Measurements from ENCODE around the gene ALX4.

Gene ALX4

DNA sequence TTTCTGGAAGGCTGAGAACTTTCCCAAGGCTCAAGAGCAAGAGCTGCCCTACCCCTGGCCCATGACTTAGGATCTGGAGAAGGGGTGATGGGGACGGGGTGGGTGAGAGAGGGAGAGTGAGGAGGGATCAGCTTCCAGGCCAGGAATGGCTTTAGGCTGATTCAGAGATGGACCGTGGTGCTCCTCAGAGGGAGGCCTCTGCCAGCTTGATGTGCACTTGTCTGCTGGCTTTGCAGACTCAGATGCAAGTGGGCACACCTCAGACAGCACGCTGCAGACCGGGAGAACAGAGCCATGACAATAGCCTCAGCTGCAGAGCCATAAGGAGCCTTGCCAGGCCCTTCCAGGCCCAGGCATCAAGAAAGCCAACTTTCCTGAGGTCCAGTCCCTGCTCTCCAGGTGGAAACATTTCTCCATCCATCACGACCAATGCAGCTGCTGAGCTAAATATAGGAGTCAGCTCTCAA, 41.3 kb downstream of the ALX4 start:
- no peak for DNase-seq (ENCODE audit: low read depth in 2 of 3, low spot score in 1 of 3)

GRCh38 chr11:44267750-44268613, 42.0 kb downstream of the ALX4 start:
- no peak for DNase-seq (ENCODE audit: low read depth in 2 of 3, low spot score in 1 of 3)

- no peak for DNase-seq (ENCODE audit: low read depth in 2 of 3, low spot score in 1 of 3)
These were observed 42.8 kb downstream of the ALX4 start for GRCh38 chr11:44267006-44267749.

DNA sequence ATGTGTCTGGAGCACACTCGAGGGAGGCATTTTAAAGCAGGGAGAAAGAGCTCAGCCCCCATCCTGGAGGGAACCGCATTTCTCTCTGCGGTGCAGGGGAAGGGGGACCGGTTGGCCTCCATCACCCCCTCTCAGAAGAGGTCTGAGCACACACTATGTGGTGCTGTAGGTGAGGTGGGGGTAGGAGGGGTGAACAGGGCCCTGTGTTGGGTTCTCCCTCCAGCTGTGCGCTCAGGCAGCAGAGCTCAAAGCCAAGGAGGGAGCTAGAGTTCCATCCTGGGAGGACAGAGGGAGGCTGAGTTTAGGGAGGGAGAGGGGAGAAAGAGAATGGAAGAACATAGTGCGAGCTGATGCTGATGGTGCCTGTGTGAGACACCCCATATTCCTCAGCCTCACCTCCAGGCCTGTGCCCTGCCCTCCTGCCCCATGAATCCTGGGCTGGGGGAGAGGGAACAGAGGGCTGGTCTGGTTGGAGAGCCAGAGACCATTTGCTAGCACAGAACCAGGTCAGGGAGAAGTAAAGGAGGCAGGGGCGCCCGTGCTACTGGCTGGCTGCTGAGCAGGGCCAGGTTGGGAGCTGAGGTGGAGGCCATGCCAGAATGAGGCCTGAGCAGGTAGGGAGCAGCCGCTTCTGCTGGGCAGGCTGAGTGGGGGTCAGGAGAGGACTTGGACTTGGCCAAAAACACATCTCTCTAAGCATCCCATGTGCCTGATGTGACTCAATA, 43.7 kb downstream of the ALX4 start:
- no peak for DNase-seq (ENCODE audit: low read depth in 2 of 3, low spot score in 1 of 3)

GRCh38 chr11:44264761-44265160, 45.2 kb downstream of the ALX4 start:
- DNase-seq (ENCODE audit: low read depth in 2 of 3, low spot score in 1 of 3): no peak

DNA sequence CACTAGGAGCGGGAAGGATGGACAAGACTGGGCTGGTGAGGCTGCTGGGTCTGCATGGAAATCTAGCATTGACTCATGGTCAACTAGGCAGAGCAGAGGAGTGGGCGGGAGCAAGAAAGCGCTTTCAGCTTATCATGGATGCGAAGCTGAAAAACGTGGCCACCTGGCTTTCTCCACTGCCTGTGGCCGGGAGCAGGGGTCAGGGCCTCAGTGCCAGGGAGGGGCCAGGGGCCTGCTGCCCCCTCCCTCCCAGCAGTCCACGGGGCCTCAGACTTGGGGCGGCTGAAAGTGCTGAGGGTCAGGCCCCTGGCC, 45.5 kb downstream of the ALX4 start:
- DNase-seq (ENCODE audit: low read depth in 2 of 3, low spot score in 1 of 3): no peak

DNA sequence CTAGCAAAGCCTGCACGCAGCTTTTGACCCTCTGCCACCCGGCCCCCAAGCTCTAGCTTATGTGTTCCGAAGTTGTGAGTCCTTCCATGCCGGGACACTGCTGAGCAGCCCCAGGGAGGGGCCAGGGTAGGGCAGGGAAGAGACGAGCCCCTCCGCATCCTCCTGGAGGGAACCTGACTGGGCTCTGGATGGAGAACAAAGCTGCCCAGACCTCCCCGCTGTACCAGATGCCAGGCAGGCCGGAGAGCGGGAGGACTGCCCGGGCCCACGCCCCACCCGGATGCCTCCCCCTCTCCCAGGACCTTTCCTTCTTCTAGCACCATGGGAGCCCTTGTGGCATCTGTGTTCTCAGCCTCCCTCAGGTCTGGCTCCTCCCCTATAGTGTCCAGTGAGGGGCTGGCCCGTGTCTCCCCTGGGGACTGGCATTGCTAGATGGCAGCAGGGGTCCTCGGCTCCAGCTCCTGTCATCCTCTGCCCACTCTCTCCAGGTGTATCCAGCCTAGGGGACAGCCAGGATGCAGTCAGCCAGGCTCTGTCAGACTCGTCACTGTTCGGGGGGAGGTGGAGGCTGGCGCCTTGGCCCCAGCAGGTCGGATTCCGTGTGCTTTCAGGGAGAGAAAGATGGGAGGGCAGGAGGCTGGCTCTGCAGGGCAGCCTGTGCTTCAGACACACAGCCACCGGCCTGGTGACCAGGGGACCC, 46.1 kb downstream of the ALX4 start:
- DNase-seq (ENCODE audit: low read depth in 2 of 3, low spot score in 1 of 3): no peak

- no peak for DNase-seq (ENCODE audit: low read depth in 2 of 3, low spot score in 1 of 3)
These were observed 47.9 kb downstream of the ALX4 start for GRCh38 chr11:44261800-44262591.

DNA sequence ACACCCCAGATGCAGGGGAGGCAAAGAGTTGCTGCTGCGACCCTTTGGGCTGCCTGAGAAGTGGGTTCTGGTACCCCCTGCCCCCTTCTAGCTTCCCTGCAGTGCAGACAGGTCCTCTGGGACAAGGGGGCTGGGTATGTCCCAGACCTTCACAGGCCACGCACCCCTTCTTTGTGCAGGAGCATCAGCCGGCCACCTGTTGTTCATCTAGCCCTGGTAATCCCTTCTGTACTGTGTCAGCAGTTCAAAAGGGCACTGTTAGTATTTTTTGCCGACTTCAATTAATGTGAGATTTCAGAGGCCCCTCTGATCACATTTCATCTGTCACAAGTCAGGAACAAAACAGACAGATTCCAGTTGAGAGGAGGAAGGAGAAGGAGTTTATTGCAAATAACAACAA, 49.9 kb downstream of the ALX4 start:
- no peak for DNase-seq (ENCODE audit: low read depth in 2 of 3, low spot score in 1 of 3)

- DNase-seq (ENCODE audit: low read depth in 2 of 3, low spot score in 1 of 3): no peak
These were observed 51.0 kb downstream of the ALX4 start for GRCh38 chr11:44258839-44259420.

DNA sequence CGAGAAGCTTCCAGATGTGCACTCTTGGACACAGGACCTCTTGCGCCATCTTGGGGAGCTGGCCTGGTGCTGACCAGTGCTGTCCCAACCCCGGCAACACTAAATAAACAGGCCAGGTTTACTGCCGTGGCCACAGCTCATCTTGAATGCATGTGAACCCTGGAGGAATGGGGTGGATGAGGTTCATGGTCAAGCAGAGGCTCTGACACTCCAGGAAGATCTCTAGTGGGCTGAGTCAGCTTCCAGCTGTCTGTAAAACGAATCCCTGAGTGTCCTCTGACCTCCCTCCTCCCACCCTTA, 51.8 kb downstream of the ALX4 start:
- no peak for DNase-seq (ENCODE audit: low read depth in 2 of 3, low spot score in 1 of 3)

DNA sequence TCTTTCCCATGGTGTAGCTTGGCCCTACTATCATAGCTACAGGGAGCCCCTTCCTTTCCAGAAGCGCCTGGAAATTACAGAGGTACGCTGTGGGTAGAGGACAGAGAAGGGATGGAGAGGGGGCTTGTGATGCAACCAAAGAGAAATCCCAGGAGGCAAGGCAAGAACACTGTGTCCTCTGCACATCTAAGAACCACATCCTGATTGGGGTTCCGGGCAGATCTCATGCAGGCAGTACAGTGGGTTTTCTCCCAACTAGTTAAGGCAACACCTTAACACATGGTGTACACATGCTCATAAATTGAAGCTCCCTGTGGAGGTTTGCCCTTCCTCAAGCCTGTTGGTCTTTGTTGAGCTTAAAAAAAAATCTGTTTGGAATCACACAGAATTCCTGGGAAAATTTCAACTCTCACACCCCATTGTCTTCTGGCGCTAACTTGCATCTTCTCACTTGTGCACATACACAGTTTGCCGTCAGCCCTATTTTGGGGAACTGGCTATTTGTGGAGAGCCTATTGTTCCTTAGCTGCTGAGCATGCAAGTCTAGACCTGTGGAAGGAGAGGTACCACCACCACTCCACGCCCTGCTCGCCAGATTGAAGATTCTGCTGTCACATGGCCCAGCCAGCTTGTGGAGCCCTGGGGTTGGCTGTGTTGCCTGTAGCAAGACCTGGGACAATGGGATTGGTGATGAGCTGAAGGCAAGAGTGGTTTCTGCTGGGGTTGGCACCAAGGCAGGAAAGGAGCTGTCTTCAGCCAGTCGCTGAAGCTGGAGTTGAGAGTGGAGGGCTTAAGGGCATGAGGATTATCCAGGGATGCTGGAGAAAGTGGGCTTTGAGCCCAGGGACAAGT, 52.4 kb downstream of the ALX4 start:
- DNase-seq (ENCODE audit: low read depth in 2 of 3, low spot score in 1 of 3): no peak

DNA sequence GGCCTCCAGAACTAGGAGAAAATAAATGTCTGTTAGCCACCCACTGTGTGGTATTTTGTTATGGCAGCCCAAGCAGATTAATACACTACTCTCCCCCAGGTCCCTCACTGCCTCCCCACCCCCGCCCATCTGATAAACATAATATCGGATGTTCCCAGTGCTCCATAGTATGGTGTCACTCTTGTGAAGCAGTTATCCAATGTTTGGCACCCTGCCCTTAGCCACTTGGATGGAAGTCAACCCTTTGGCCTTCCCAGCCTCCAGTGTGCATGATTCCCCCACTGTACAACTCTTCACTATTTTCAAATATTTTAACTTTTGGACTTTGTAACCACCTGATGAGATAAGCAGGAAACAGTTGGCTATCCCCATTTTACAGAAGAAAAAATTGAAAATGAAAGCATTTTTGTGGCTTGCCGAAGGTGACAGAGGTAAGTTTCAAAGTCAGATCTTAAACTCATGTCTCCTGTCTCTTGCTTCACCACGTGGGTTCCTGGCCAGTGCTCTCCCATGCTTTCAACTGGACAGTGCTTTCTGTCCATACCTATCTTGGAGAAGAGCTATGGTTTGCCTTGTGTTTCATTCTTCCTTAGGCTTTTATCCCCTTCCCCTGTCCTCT, 53.2 kb downstream of the ALX4 start:
- no peak for DNase-seq (ENCODE audit: low read depth in 2 of 3, low spot score in 1 of 3)

DNA sequence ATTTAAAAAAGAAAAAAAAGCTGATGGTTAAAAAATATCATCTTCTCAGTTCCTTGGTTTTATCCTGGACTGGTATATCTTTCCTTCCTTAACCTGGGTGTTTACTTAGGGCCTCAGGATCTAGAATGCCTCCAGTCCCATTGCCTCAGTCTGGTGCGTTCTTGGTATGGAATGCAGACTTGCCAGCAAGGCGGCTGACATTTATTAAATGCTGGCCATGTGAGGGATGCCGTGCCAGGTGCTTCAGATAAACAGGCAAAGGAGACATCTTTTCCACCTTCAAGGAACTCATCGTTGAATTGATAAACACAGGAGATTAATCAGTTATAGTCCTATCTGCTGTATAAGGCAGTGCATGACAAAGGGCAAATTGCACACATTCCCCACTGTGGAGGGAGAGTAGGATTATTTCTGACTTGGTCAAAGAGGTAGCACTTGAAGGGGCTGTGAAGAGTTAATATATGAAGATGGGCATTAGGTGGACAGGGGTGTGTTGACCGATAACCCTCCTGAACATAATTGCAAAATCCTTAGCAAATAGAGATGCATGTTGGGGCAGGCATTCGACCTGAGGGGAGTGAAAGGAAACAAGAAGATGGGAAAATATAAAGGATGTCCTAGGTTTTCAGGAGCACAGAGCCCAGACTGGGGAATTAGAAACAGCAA, 54.4 kb downstream of the ALX4 start:
- no peak for DNase-seq (ENCODE audit: low read depth in 2 of 3, low spot score in 1 of 3)

- no peak for DNase-seq (ENCODE audit: low read depth in 2 of 3, low spot score in 1 of 3)
These were observed 56.8 kb downstream of the ALX4 start for GRCh38 chr11:44252999-44253602.

GRCh38 chr11:44250421-44250820, 59.5 kb downstream of the ALX4 start:
- DNase-seq (ENCODE audit: low read depth in 2 of 3, low spot score in 1 of 3): no peak

DNA sequence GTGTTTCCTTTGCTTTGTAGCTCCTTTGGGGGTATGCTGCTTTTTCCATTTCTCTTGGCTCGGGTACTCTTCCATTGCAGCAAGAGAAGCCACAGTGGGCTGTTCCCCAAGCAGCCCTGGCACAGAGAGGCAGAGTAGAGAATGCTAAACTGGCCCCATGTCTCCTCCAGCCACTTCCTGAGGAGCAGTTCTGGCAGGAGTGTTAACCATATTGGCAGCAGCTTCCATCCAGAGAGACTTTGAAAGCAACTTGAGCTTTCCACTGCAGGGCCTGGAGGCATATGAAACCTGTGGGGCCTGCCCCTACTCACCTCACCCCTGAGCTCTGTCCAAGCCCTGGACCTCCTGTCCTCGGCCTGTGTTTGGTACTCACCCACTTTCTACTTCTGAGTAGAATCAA, 61.8 kb downstream of the ALX4 start:
- DNase-seq (ENCODE audit: low read depth in 2 of 3, low spot score in 1 of 3): no peak

DNA sequence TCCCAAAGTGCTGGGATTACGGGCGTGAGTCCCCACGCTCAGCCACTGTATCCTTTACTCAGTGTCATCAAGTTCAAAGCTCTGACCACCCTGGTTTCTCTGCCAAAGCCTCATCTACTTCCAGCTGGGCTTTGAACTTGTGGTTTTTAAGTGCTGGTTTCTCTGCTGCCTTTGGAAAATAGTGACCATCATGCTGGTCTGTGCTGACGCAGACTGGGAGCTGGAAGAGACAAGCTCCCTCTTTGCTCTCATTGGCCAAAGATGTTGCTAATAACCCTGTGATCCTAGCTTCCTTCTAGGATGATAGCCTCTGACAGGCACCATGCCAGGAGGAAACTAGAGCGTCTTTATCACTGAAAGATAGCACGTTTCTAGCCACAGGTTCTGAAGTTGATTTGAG, 62.4 kb downstream of the ALX4 start:
- no peak for DNase-seq (ENCODE audit: low read depth in 2 of 3, low spot score in 1 of 3)

Measured in stimulated activated CD4-positive, alpha-beta T cell treated with anti-CD3 and anti-CD28 coated beads, Interleukin-12 subunit alpha, Interleukin-12 subunit beta, amount 100 ng/mL, for 48 hours (primary cell).